Endothelial cell of umbilical vein (primary cell): ENCODE data around the gene LMO1. TPM values are rescaled to one million over a fixed set of nuclear protein-coding genes. Genes with fewer than 3 reads are reported as not detected.

Source experiments
- BruUV-seq: library from RNA; stranded (reverse); fragments of 400-500 nt; replicated peaks from 2 replicates; lab custom pipeline; 2021; lab: Mats Ljungman, UMichigan
- CTCF ChIA-PET: fragments of 300-600, 350-600 bp; sonication (Branson Sonifier 250); formaldehyde crosslinking; loops from one replicate; lab custom pipeline; 2021; ENCODE audit warnings: antibody characterized with exemption, inconsistent platforms; lab: Charles Lee
- POLR2A ChIA-PET: fragments of 300-600, 350-600 bp; sonication (Branson Sonifier 250); formaldehyde crosslinking; loops from one replicate; lab custom pipeline; 2021; ENCODE audit warnings: antibody characterized with exemption, inconsistent platforms; lab: Charles Lee
- DNase-seq: peaks from one replicate; pipeline ENCODE4 v3.0.0-alpha.2; 2011; ENCODE audit warnings: low read depth, low spot score
- FAIRE-seq: peaks from 2 replicates; lab custom pipeline; 2011; peaks lifted over from hg19 to GRCh38; lab: Jason Lieb, UNC
- H2AFZ ChIP-seq: 2 replicates; pipeline ENCODE4 v1.6.0; 2012; ENCODE audit warnings: low read depth, low read length, control low read depth, inconsistent platforms
- H3K27ac ChIP-seq: 2 replicates; pipeline ENCODE4 v1.5.1; 2011; ENCODE audit warnings: low read depth, mild to moderate bottlenecking, control low read depth, low read length, moderate library complexity; ENCODE audit not compliant: insufficient read depth
- H3K27me3 ChIP-seq, 2 experiments: 2 replicates each; pipeline versions ENCODE4 v1.6.0 to v1.6.1; 2011; ENCODE audit warnings: low read length in 2 of 2, mixed read lengths in 1 of 2; ENCODE audit not compliant: control insufficient read depth in 2 of 2, insufficient read depth in 2 of 2
- H3K36me3 ChIP-seq, 2 experiments: 2 replicates in 1 of 2; 3 replicates in 1 of 2; pipeline ENCODE4 v1.5.1; 2011; ENCODE audit warnings: low read length in 2 of 2, mild to moderate bottlenecking in 1 of 2, moderate library complexity in 1 of 2; ENCODE audit not compliant: control insufficient read depth in 2 of 2, insufficient read depth in 2 of 2; ENCODE audit errors: extremely low read depth in 1 of 2
- H3K4me1 ChIP-seq: 3 replicates; pipeline ENCODE4 v1.5.1; 2011; ENCODE audit warnings: mild to moderate bottlenecking, low read length; ENCODE audit not compliant: control insufficient read depth, insufficient read depth; ENCODE audit errors: extremely low read depth
- H3K4me2 ChIP-seq: 2 replicates; pipeline ENCODE4 v1.6.1; 2011; ENCODE audit warnings: low read length, control low read depth, mixed read lengths; ENCODE audit not compliant: insufficient read depth
- H3K4me3 ChIP-seq, 3 experiments: fragments of 200-600 bp in 1 of 3; sonication (generic), shearing (Covaris generic) in 1 of 3; replicated peaks in 1 of 3; 2 replicates each; pipeline ENCODE4 v1.5.1; 2011 to 2016; ENCODE audit warnings: control low read depth in 3 of 3, low read length in 3 of 3, mild to moderate bottlenecking in 2 of 3, inconsistent platforms in 1 of 3, low read depth in 1 of 3, moderate library complexity in 1 of 3; ENCODE audit not compliant: insufficient read depth in 1 of 3
- H3K79me2 ChIP-seq: 2 replicates; pipeline ENCODE4 v1.6.0; 2012; ENCODE audit warnings: low read length, inconsistent platforms; ENCODE audit not compliant: control insufficient read depth, insufficient read depth
- H3K9ac ChIP-seq: replicated peaks from 2 replicates; pipeline ENCODE3; 2011; ENCODE audit warnings: low read length, control low read depth; ENCODE audit not compliant: insufficient read depth; ENCODE audit errors: extremely low read depth
- H3K9me1 ChIP-seq: replicated peaks from 3 replicates; pipeline ENCODE4 v1.6.0; 2011; ENCODE audit warnings: mild to moderate bottlenecking, low read length; ENCODE audit not compliant: control insufficient read depth, insufficient read depth; ENCODE audit errors: extremely low read depth
- H3K9me3 ChIP-seq: replicated peaks from 2 replicates; pipeline ENCODE4 v1.5.1; 2012; ENCODE audit warnings: low read length, inconsistent platforms; ENCODE audit not compliant: control insufficient read depth, insufficient read depth
- H4K20me1 ChIP-seq: replicated peaks from 2 replicates; pipeline ENCODE3; 2011; ENCODE audit warnings: mild to moderate bottlenecking, low read length; ENCODE audit not compliant: control insufficient read depth, insufficient read depth; ENCODE audit errors: extremely low read depth
- CTCF ChIP-seq, 2 donors: IDR thresholded peaks; 1 replicate in 1 of 2; 2 replicates in 1 of 2; pipeline ENCODE4 v1.5.1; 2011; ENCODE audit warnings: low read length in 2 of 2, mild to moderate bottlenecking in 2 of 2, moderate library complexity in 2 of 2, control low read depth in 1 of 2, inconsistent platforms in 1 of 2, low read depth in 1 of 2; ENCODE audit not compliant: insufficient read depth in 1 of 2; ENCODE audit errors: extremely low read depth in 1 of 2
- EZH2 ChIP-seq: IDR thresholded peaks from 2 replicates; pipeline ENCODE4 v1.6.1; 2012; ENCODE audit warnings: borderline replicate concordance, low read depth, mild to moderate bottlenecking, moderate library complexity, low read length, inconsistent platforms; ENCODE audit not compliant: severe bottlenecking
- FOS ChIP-seq: IDR thresholded peaks from 2 replicates; pipeline ENCODE4 v1.6.1; 2011; ENCODE audit warnings: mild to moderate bottlenecking, low read length, moderate library complexity, borderline replicate concordance; ENCODE audit not compliant: insufficient read depth
- MYC ChIP-seq: IDR thresholded peaks from one replicate; pipeline ENCODE4 v1.6.1; 2011; ENCODE audit warnings: mild to moderate bottlenecking, low read depth, low read length
- POLR2A ChIP-seq: IDR thresholded peaks from 2 replicates; pipeline ENCODE4 v1.6.1; 2012; ENCODE audit warnings: low read depth, mild to moderate bottlenecking, control low read depth, low read length
- dilution Hi-C: fragments of 300-500 bp; cut with MboI; formaldehyde crosslinking; loops from one replicate; pipeline ENCODE4 v1.15.0; 2019; ENCODE audit warnings: low sequenced_read_pairs; ENCODE audit not compliant: extremely low pct_ligation_motif_present
- intact Hi-C: fragments of 100-400 bp; cut with micrococcal nuclease; formaldehyde crosslinking; loops from one replicate; pipeline ENCODE4 v1.10.0; 2022
- polyA plus RNA-seq, 4 experiments: library from polyadenylated mRNA; depleted of rRNA in 3 of 4; stranded (reverse) in 3 of 4; unstranded in 1 of 4; fragments of >200 nt; gene quantifications; 2 replicates each; pipeline versions ENCODE4 v1.2.1 to v1.2.3, GENCODE V29; 2011 to 2012; ENCODE audit warnings: missing spikeins in 1 of 4
- total RNA-seq: library from RNA; stranded (reverse); gene quantifications from 2 replicates; pipeline ENCODE4 v1.2.3, GENCODE V29; 2021
- TF ChIP-seq, protein P1 (sequence below): IDR thresholded peaks from 2 replicates; pipeline ENCODE4 v1.6.1; 2011; ENCODE audit not compliant: insufficient read depth, insufficient read length

The LMO1 gene
- total and polyA plus RNA-seq, 2 donors (not counting 3 experiments of a cell fraction or from before 2014, with no cell fraction given), result not detected

DNA sequence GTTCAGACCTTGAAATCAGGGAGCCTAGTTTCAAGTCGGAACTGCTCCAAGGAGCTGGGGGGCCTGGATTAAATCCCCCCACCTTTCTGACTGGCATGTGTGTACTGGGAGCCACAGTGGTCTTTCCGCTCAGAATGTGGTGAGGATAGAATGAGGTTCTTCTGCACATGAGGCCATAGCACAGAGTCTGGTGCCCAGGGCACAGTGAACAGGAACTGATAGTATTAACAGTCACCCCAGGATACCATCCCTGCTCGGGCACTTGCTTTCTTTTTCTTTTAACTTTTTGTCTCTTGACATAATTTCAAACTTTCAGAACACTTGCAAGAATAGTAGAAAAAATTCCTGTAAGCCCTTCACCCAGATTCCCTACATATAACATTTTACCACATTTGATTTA lies 28.8 kb downstream of the LMO1 start:
- ChIA-PET POLR2A (no interaction called here), CTCF (interaction anchor here (0.8 to 1.0 kb wide), 3 partner anchors 28 to 42 kb away, joined by 3 to 6 read pairs (median 5); partner anchors contain the start of gene LMO1)
- H3K9ac ChIP-seq, result no peak overlapping the region
- no peaks in the 10 kb centered on the region for H3K9me1 ChIP-seq
- intact Hi-C loops (no loop called here), dilution Hi-C loops (no loop called here)
- TF ChIP-seq MYC (no peak), POLR2A (no peak), EZH2 (no peak), FOS (no peak), CTCF (IDR thresholded peaks at IDR 0.05; ENCODE audit: extremely low read depth in 1 of 2, insufficient read depth in 1 of 2, low read depth in 1 of 2, low read length in 2 of 2) (no peak)
- TF ChIP-seq, protein P1, sequence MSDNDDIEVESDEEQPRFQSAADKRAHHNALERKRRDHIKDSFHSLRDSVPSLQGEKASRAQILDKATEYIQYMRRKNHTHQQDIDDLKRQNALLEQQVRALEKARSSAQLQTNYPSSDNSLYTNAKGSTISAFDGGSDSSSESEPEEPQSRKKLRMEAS, result no peak
- H3K79me2 ChIP-seq, result no peaks in the 10 kb centered on the region
- H3K9me3 ChIP-seq, result no peaks in the 10 kb centered on the region
- H3K27ac ChIP-seq, result no peak overlapping the region
- no peaks in the 10 kb centered on the region for H3K36me3 ChIP-seq
- H3K4me2 ChIP-seq, result no peak overlapping the region
- no peaks in the 10 kb centered on the region for H3K4me1 ChIP-seq
- DNase-seq (no peak), FAIRE-seq (no peak)
- no peaks in the 10 kb centered on the region for H4K20me1 ChIP-seq
- BruUV-seq, result no TSS peak
- H3K4me3 ChIP-seq, result no peak overlapping the region
- H3K27me3 ChIP-seq, result no peaks in the 10 kb centered on the region
- H2AFZ ChIP-seq, result no peak overlapping the region

DNA sequence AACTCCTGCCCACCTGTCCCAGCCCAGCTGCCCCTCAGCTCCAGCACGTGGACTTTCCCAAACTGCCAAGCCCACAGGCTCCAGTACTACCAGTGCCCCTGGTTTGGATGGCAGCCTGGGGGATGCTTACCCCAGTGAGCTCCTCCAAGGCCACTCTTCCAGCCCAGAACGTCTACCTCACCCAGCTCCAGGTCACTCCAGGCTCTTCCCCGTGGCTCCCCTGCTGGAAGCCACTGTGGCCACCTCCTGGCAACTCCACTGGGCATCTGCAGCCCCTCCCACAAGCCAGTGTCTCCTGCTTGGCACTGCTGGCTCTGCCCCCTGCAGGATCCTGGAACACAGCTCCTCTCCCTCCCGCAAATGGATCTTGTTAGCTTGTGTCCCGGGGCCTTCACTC lies 29.3 kb downstream of the LMO1 start:
- ChIA-PET POLR2A (no interaction called here), CTCF (interaction anchor here (0.8 to 1.0 kb wide), 3 partner anchors 28 to 41 kb away, joined by 3 to 6 read pairs (median 5); partner anchors contain the start of gene LMO1)
- Histone ChIP-seq H3K79me2 (no peaks in the 10 kb centered on the region), H3K9me3 (no peaks in the 10 kb centered on the region), H3K36me3 (no peaks in the 10 kb centered on the region), H3K4me1 (no peaks in the 10 kb centered on the region), H3K27me3 (no peaks in the 10 kb centered on the region), H3K4me3 (no peak overlapping the region), H3K27ac (no peak overlapping the region), H3K4me2 (no peak overlapping the region), H4K20me1 (no peaks in the 10 kb centered on the region), H2AFZ (no peak overlapping the region), H3K9ac (no peak overlapping the region), H3K9me1 (no peaks in the 10 kb centered on the region)
- no TSS peak for BruUV-seq
- intact Hi-C loops, result no loop called here
- DNase-seq, result no peak
- FAIRE-seq, result no peak
- dilution Hi-C loops, result no loop called here
- TF ChIP-seq FOS (no peak), CTCF (IDR thresholded peaks at IDR 0.05; ENCODE audit: extremely low read depth in 1 of 2, insufficient read depth in 1 of 2, low read depth in 1 of 2, low read length in 2 of 2) (peak in 1 of 2 donors; percentile 4)
